ENCODE results near the gene OTOF.

The OTOF gene

GRCh38 chr2:26493566-26493965, 15.6 kb upstream of the OTOF start:
- H3K4me2 ChIP-seq: peak overlapping the region in 9 of 11 experiments; percentile 1 to 65 (median 22); a peak in 10 of 22 replicates

GRCh38 chr2:26492749-26493515, 15.0 kb upstream of the OTOF start:
- no peak overlapping the region for H3K4me3 ChIP-seq
- no peaks in the 10 kb centered on the region for H3K27me3 ChIP-seq
- no peaks in the 10 kb centered on the region for H4K20me1 ChIP-seq
- H3K9me3 ChIP-seq (replicated peaks in 1 of 11): no peaks in the 10 kb centered on the region
- peaks cover 0 to 16% (median 9%) of the 10 kb centered on the region in 10 experiments; a peak in 12 of 20 replicates for H3K4me1 ChIP-seq
- H3K9ac ChIP-seq: no peak overlapping the region
- peak overlapping the region in 5 of 11 experiments; percentile 4 to 65 (median 26); a peak in 4 of 22 replicates for H3K4me2 ChIP-seq
- H3K36me3 ChIP-seq: no peaks in the 10 kb centered on the region
- peak overlapping the region in 3 of 11 experiments; percentile 2 to 37 (median 34); a peak in 3 of 22 replicates for H3K27ac ChIP-seq
- no peak for TF ChIP-seq Cebpa-rat (IDR thresholded peaks at IDR 0.05)

More at GRCh38 chr2:26493566-26493965, 15.6 kb upstream of the OTOF start:
- Histone ChIP-seq H3K27ac (peak overlapping the region in 2 of 11 experiments; percentile 2 to 34; a peak in 3 of 22 replicates), H3K9ac (no peak overlapping the region), H3K4me3 (no peak overlapping the region), H3K27me3 (no peaks in the 10 kb centered on the region), H3K9me3 (replicated peaks in 1 of 11) (no peaks in the 10 kb centered on the region), H4K20me1 (no peaks in the 10 kb centered on the region), H3K36me3 (no peaks in the 10 kb centered on the region), H3K4me1 (peaks cover 0 to 16% (median 9%) of the 10 kb centered on the region in 10 experiments; a peak in 12 of 20 replicates)
- TF ChIP-seq Cebpa-rat (IDR thresholded peaks at IDR 0.05): no peak

- H3K9me3 ChIP-seq (replicated peaks in 1 of 11): no peaks in the 10 kb centered on the region
- no peak overlapping the region for H3K27ac ChIP-seq
- H3K4me2 ChIP-seq: no peak overlapping the region
- H4K20me1 ChIP-seq: no peaks in the 10 kb centered on the region
- no peak overlapping the region for H3K4me3 ChIP-seq
- no peak for TF ChIP-seq Cebpa-rat (IDR thresholded peaks at IDR 0.05)
- no peaks in the 10 kb centered on the region for H3K27me3 ChIP-seq
- H3K36me3 ChIP-seq: no peaks in the 10 kb centered on the region
- H3K4me1 ChIP-seq: peaks cover 0 to 26% (median 12%) of the 10 kb centered on the region in 10 experiments; a peak in 12 of 20 replicates
- no peak overlapping the region for H3K9ac ChIP-seq
These were observed 13.7 kb upstream of the OTOF start for GRCh38 chr2:26491563-26492167.

- TF ChIP-seq Cebpa-rat (IDR thresholded peaks at IDR 0.05): no peak
- Histone ChIP-seq H3K9ac (no peak overlapping the region), H3K27ac (no peak overlapping the region), H3K4me3 (no peak overlapping the region), H4K20me1 (no peaks in the 10 kb centered on the region), H3K9me3 (replicated peaks in 1 of 11) (no peaks in the 10 kb centered on the region), H3K36me3 (no peaks in the 10 kb centered on the region), H3K4me2 (no peak overlapping the region), H3K4me1 (peaks cover under 1 to 28% (median 14%) of the 10 kb centered on the region in 10 experiments; a peak in 14 of 20 replicates), H3K27me3 (no peaks in the 10 kb centered on the region)
These were observed 11.4 kb upstream of the OTOF start for GRCh38 chr2:26489213-26489850.

GRCh38 chr2:26488463-26489212, 10.7 kb upstream of the OTOF start:
- no peaks in the 10 kb centered on the region for H3K36me3 ChIP-seq

GRCh38 chr2:26487192-26487591, 9.3 kb upstream of the OTOF start:
- H3K9ac ChIP-seq: no peak overlapping the region
- H3K4me1 ChIP-seq: peaks cover 0 to 18% (median 11%) of the 10 kb centered on the region in 10 experiments; a peak in 13 of 20 replicates
- no peaks in the 10 kb centered on the region for H3K27me3 ChIP-seq
- H3K4me2 ChIP-seq: peak overlapping the region in 7 of 11 experiments; percentile 5 to 42 (median 19); a peak in 11 of 22 replicates
- H4K20me1 ChIP-seq: no peaks in the 10 kb centered on the region; a peak in 1 of 22 replicates
- TF ChIP-seq Cebpa-rat (IDR thresholded peaks at IDR 0.05): no peak
- H3K36me3 ChIP-seq: no peaks in the 10 kb centered on the region
- H3K4me3 ChIP-seq: no peak overlapping the region
- H3K9me3 ChIP-seq (replicated peaks in 1 of 11): no peaks in the 10 kb centered on the region
- peak overlapping the region in 3 of 11 experiments; percentile 9 to 36 (median 13); a peak in 2 of 22 replicates for H3K27ac ChIP-seq

More at GRCh38 chr2:26488463-26489212, 10.7 kb upstream of the OTOF start:
- Histone ChIP-seq H3K4me2 (no peak overlapping the region), H3K27me3 (no peaks in the 10 kb centered on the region), H3K4me1 (peaks cover 2 to 27% (median 15%) of the 10 kb centered on the region in 10 experiments; a peak in 14 of 20 replicates), H4K20me1 (no peaks in the 10 kb centered on the region; a peak in 1 of 22 replicates), H3K9me3 (replicated peaks in 1 of 11) (no peaks in the 10 kb centered on the region), H3K4me3 (no peak overlapping the region), H3K27ac (no peak overlapping the region), H3K9ac (no peak overlapping the region)
- no peak for TF ChIP-seq Cebpa-rat (IDR thresholded peaks at IDR 0.05)

- H3K27me3 ChIP-seq: no peaks in the 10 kb centered on the region
- TF ChIP-seq Cebpa-rat (IDR thresholded peaks at IDR 0.05): no peak
- H3K27ac ChIP-seq: peak overlapping the region in 3 of 11 experiments; percentile 9 to 36 (median 13); a peak in 2 of 22 replicates
- peaks cover 0 to 18% (median 11%) of the 10 kb centered on the region in 10 experiments; a peak in 13 of 20 replicates for H3K4me1 ChIP-seq
- no peaks in the 10 kb centered on the region for H3K36me3 ChIP-seq
- no peaks in the 10 kb centered on the region for H3K9me3 ChIP-seq (replicated peaks in 1 of 11)
- H3K9ac ChIP-seq: no peak overlapping the region
- no peak overlapping the region for H3K4me3 ChIP-seq
- no peaks in the 10 kb centered on the region; a peak in 1 of 22 replicates for H4K20me1 ChIP-seq
- H3K4me2 ChIP-seq: peak overlapping the region in 7 of 11 experiments; percentile 5 to 42 (median 19); a peak in 10 of 22 replicates
These were observed 8.9 kb upstream of the OTOF start for GRCh38 chr2:26486789-26487188.

- H3K4me3 ChIP-seq: no peak overlapping the region
- H3K27me3 ChIP-seq: no peaks in the 10 kb centered on the region
These were observed 7.9 kb upstream of the OTOF start for GRCh38 chr2:26485725-26486418.

More at GRCh38 chr2:26485725-26486418, 7.9 kb upstream of the OTOF start:
- H3K36me3 ChIP-seq: no peaks in the 10 kb centered on the region
- H3K27ac ChIP-seq: no peak overlapping the region
- no peak for TF ChIP-seq Cebpa-rat (IDR thresholded peaks at IDR 0.05)
- H4K20me1 ChIP-seq: no peaks in the 10 kb centered on the region; a peak in 1 of 22 replicates
- H3K4me1 ChIP-seq: peaks cover 0 to 18% (median 11%) of the 10 kb centered on the region in 10 experiments; a peak in 13 of 20 replicates
- H3K9me3 ChIP-seq (replicated peaks in 1 of 11): no peaks in the 10 kb centered on the region
- H3K9ac ChIP-seq: no peak overlapping the region
- H3K4me2 ChIP-seq: no peak overlapping the region

All from BLaER1 treated with 17β-estradiol and CSF1 and Interleukin-3, amounts not matched to agents 10 nM and 100 nM (cell line).